NCI-H446 treated with DMSO at 0.1 percent for 48 hours (cell line): ENCODE measurements around the gene TSEN54.
"Not testable (repeated sequence)": the region's sequence is repeated elsewhere in the genome, so short reads cannot be mapped to it uniquely, and the experiment has no call there.

Experiments
- DNase-seq: peaks from one replicate; lab custom pipeline; 2025; lab: John Stamatoyannopoulos, UW

The TSEN54 gene

DNA sequence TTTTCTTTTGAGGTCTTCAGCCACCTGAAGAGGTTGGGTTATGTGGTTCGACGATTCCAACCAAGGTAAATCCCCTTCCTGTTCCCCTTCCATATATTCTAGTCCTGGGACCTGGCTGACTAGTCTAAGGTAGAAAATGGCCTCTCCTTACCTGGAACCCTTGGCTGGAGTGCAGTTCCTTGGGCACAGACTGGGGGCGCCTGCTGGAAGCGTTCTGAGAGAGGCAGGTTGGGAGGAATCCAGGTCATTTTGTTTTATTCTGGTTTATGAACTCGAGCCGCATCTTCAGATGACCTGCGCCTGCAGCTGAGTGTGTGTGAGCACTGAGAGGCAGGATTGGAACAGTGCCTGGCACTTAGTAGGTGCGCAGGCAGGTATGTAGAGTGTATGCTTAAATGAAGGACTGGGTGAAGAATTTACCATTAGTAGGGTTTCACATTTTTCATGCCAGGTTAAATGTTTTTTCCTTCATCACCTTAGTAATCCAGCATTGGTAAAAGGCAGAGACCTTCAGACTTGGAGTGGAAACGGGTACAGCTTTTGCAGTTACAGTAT is 2.7 kb downstream of the TSEN54 start:
- no peak for DNase-seq

- DNase-seq: not testable (repeated sequence)
Measured at GRCh38 chr17:75520413-75520812, 4.1 kb downstream of the TSEN54 start.

GRCh38 chr17:75521290-75521689 is 5.0 kb downstream of the TSEN54 start:
- no peak for DNase-seq

- DNase-seq: no peak
Measured at GRCh38 chr17:75521951-75522727, 5.8 kb downstream of the TSEN54 start.

GRCh38 chr17:75523647-75524046 is 7.3 kb downstream of the TSEN54 start:
- no peak for DNase-seq

DNA sequence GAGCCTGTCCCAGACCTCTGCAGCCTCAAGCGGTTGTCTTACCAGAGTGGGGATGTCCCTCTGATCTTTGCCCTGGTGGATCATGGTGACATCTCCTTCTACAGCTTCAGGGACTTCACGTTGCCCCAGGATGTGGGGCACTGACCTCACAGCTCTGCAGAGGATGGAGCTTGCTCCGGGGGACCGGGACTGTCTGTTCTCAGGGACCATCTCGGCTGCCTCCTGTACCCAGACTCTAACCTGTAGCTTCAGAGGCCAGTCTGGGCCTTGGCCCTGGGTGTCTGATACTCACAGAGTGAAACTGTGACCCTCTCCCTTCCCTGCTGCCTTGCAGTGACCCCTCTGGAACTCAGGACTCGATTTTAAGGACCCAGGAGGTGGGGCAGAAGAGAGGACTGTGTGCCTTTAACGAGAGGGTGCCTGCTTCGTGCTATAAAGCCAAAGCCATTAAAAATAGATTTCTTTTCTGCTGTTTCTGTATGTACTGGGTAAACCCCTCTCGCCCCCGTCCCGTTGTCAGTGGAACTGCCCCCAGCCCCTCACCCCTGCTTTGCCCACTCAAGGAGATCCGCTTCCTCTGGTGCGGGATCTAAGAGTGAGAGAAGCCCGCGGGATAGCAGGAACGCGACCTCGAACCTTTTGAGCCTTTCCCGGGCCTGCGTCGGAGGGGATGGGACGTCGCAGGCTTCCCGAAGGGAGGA is 8.1 kb downstream of the TSEN54 start:
- DNase-seq: no peak

GRCh38 chr17:75524970-75525805 is 8.9 kb downstream of the TSEN54 start, which contains the start of gene LLGL2:
Gene LLGL2 (plus strand): TSS chr17:75525697. CDS start chr17:75543427, 17,730 bp downstream.
- DNase-seq: no peak

- DNase-seq: no peak
Measured at GRCh38 chr17:75525806-75526554, 9.7 kb downstream of the TSEN54 start.

DNA sequence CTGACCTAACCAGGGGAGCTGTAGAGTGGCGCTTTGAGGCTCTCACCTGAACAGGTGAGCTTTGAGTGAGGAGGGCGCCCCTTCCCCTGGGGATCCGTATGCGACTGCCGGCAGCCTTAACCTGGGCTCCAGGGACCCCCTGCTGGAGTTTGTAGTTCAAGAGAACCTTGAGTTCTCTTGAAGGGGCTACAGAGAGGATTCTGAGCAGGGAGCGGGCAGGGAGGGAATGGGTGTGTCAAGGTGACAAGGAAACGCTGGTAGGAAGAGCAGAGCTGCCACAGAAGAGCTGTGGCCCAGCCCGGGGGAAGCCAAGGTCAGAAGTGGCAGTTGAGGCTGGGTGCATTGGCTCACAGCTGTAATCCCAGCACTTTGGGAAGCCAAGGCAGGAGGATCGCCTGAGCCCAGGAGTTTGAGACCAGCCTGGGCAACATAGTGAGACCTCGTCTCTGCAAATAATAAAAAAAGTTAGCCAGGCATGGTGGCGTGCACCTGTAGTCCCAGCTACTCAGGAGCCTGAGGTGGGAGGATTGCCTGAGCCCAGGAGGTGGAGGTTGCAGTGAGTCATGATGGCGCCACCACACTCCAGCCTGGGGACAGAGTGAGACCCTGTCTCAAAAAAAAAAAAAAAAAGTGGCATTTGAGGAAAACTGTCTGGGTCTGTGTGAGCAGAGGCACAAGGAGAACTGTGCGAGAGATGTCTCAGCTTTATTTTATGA is 10.4 kb downstream of the TSEN54 start:
- no peak for DNase-seq

DNA sequence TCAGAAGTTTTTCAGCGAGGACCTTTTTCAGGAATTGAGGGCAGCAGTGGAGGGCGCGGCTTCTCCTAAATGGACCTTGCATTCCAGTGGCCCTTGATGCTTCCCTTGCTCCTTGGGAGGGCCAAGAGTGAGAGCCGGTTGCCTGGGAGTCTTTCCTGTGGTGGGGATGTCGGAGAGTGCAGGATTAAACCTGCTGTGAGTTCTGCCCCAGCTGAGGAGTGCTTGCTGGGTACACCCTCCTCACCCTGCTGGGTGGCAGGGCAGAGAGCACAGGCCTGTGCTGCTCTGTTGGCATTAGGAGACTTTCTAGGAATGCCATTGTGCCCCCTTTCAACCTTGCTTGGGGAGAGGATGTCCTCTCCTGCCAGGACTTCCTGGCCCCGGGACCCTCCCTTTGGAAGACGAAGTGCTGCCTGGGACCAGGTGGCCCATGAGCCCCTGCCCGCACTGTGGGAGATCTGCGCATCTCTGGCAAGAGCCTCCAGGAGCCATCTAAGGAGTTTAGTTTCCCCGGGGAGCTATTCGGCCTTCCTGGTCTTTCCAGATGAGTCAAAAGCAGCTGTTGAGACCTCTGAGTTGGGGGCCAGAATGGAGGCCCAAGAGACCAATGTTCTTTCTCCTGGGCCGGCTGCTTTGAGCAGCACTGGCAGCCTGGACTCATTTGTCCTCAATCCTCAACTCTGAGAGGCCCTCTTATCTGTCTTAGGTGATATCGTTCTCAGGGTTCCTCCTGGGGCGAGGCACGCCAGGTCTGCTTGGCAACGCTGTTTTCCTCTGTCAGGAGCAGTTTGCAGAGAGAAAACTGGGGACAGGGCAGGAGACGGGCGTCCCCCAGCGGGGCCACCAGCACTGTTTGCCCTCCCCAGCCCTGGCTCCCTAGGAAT is 14.8 kb downstream of the TSEN54 start:
- DNase-seq: no peak

- DNase-seq: no peak
Measured at GRCh38 chr17:75531721-75532072, 15.4 kb downstream of the TSEN54 start.

DNA sequence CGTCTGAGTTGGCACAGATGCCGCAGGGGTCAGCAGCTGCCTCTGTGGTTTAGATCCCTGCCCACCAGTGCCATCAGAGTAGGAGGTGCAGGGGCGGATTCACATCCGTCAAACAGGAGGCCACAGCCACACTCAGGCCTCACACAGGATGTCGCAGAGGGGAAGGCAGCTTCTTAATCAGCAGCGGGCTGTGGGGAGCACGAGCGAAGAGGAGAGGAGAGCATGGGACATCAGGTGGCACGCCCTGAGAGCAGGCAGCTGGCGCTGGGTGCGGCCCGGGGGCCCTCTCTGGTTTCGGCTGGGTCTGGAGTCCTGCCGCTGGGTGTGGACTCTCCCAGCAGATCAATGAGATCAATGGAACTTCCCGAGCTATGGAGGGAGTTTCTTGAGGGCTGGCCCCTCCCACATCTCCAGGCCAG is 18.8 kb downstream of the TSEN54 start:
- no peak for DNase-seq

DNA sequence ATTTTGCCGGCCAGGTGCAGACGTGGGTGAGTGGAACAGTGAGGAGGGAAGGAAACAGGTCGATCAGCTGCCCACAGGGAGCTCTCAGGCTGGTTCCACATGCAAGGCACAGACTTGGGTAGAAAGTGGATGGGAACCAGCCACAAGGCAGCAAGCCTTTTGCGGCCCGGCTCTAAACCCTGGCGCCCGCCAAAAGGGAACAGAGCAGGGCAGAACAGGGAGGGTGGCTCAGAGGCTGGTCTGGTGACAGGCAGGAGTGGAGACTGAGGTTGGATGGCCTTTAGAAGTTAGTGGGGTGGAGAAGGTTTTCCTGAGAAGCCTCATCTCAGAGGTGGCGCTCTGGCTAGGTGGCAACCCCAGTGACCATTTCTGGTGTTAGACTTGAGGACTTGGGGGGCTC is 19.5 kb downstream of the TSEN54 start:
- DNase-seq: no peak

GRCh38 chr17:75536366-75536765 is 20.0 kb downstream of the TSEN54 start:
- no peak for DNase-seq

GRCh38 chr17:75539967-75540729 is 23.8 kb downstream of the TSEN54 start:
- DNase-seq: no peak

GRCh38 chr17:75540923-75541503 is 24.7 kb downstream of the TSEN54 start:
- no peak for DNase-seq

GRCh38 chr17:75542229-75542628 is 25.9 kb downstream of the TSEN54 start:
- DNase-seq: no peak

GRCh38 chr17:75542728-75543336 is 26.5 kb downstream of the TSEN54 start:
- no peak for DNase-seq
